Liver (tissue), 9 donors: ENCODE results near the gene CFAP410. TPM values are rescaled to one million over a fixed set of nuclear protein-coding genes. Genes with fewer than 3 reads are reported as not detected.

Source experiments
- DNase-seq: peaks from one replicate; pipeline ENCODE4 v3.0.0-alpha.2; 2017; ENCODE audit warnings: low spot score
- H3K27ac ChIP-seq, 2 donors: one replicate each; pipeline ENCODE4 v1.7.0; 2013; ENCODE audit warnings: inconsistent platforms in 2 of 2, low read length in 2 of 2, control low read depth in 1 of 2, low read depth in 1 of 2, mild to moderate bottlenecking in 1 of 2
- H3K27me3 ChIP-seq, 4 donors: one replicate each; pipeline versions ENCODE4 v1.6.1 to v1.7.0; 2013; ENCODE audit warnings: low read length in 3 of 4, inconsistent platforms in 1 of 4, mild to moderate bottlenecking in 1 of 4, moderate library complexity in 1 of 4; ENCODE audit not compliant: control insufficient read depth in 4 of 4, insufficient read depth in 4 of 4
- H3K36me3 ChIP-seq, 4 donors: one replicate each; pipeline versions ENCODE4 v1.6.1 to v1.7.0; 2013; ENCODE audit warnings: low read length in 3 of 4, mild to moderate bottlenecking in 3 of 4, low read depth in 1 of 4, moderate library complexity in 1 of 4; ENCODE audit not compliant: control insufficient read depth in 4 of 4, insufficient read depth in 3 of 4
- H3K4me1 ChIP-seq, 4 donors: one replicate each; pipeline versions ENCODE4 v1.6.1 to v1.7.0; 2013; ENCODE audit warnings: low read length in 3 of 4, mild to moderate bottlenecking in 3 of 4, moderate library complexity in 1 of 4; ENCODE audit not compliant: control insufficient read depth in 4 of 4, insufficient read depth in 4 of 4
- H3K4me3 ChIP-seq, 3 donors: one replicate each; pipeline versions ENCODE4 v1.6.1 to v1.7.0; 2013; ENCODE audit warnings: low read length in 3 of 3, control low read depth in 1 of 3, low read depth in 1 of 3, mild to moderate bottlenecking in 1 of 3
- H3K9ac ChIP-seq, 2 donors: one replicate each; pipeline ENCODE4 v1.7.0; 2013; ENCODE audit warnings: low read length in 2 of 2, mild to moderate bottlenecking in 2 of 2, moderate library complexity in 2 of 2, control low read depth in 1 of 2, low read depth in 1 of 2
- H3K9me3 ChIP-seq, 4 donors: one replicate each; pipeline versions ENCODE4 v1.6.1 to v1.7.0; 2013; ENCODE audit warnings: low read length in 3 of 4; ENCODE audit not compliant: control insufficient read depth in 4 of 4
- EGR1 ChIP-seq, 2 donors: IDR thresholded peaks; 2 replicates each; pipeline ENCODE4 v1.6.1; 2016 to 2018; ENCODE audit warnings: antibody characterized with exemption in 2 of 2, low read depth in 2 of 2
- FOXA1 ChIP-seq: IDR thresholded peaks from 2 replicates; pipeline ENCODE4 v1.6.1; 2016; ENCODE audit warnings: antibody characterized with exemption
- FOXA2 ChIP-seq: IDR thresholded peaks from 2 replicates; pipeline ENCODE4 v1.6.1; 2016; ENCODE audit warnings: antibody characterized with exemption
- GABPA ChIP-seq, 2 donors: IDR thresholded peaks in 1 of 2; conservative IDR thresholded peaks in 1 of 2; 2 replicates each; pipeline ENCODE4 v1.6.1; 2016; ENCODE audit warnings: antibody characterized with exemption in 2 of 2, mild to moderate bottlenecking in 1 of 2, moderate library complexity in 1 of 2
- HNF4A ChIP-seq, 2 donors: conservative IDR thresholded peaks; 2 replicates each; pipeline ENCODE4 v1.6.1; 2016; ENCODE audit warnings: antibody characterized with exemption in 2 of 2, mild to moderate bottlenecking in 2 of 2
- HNF4G ChIP-seq: IDR thresholded peaks from 2 replicates; pipeline ENCODE4 v1.6.1; 2016; ENCODE audit warnings: antibody characterized with exemption
- JUND ChIP-seq, 2 donors: IDR thresholded peaks; 2 replicates each; pipeline ENCODE4 v1.6.1; 2016; ENCODE audit warnings: antibody characterized with exemption in 2 of 2
- NR2F2 ChIP-seq: IDR thresholded peaks from 2 replicates; pipeline ENCODE4 v1.6.1; 2016; ENCODE audit warnings: antibody characterized with exemption
- RAD21 ChIP-seq, 2 donors: IDR thresholded peaks; 2 replicates each; pipeline ENCODE4 v1.6.1; 2016; ENCODE audit warnings: antibody characterized with exemption in 2 of 2, mild to moderate bottlenecking in 2 of 2
- RXRA ChIP-seq, 2 donors: IDR thresholded peaks; 2 replicates each; pipeline ENCODE4 v1.6.1; 2017 to 2018; ENCODE audit warnings: antibody characterized with exemption in 2 of 2, mild to moderate bottlenecking in 1 of 2
- TAF1 ChIP-seq: conservative IDR thresholded peaks from 2 replicates; pipeline ENCODE4 v1.6.1; 2016; ENCODE audit warnings: antibody characterized with exemption, mild to moderate bottlenecking
- YY1 ChIP-seq: IDR thresholded peaks from 2 replicates; pipeline ENCODE4 v1.6.1; 2016; ENCODE audit warnings: antibody characterized with exemption, mild to moderate bottlenecking
- WGBS: extraction: QIAGEN DNeasy Blood & Tissue Kit; methylation state at CpG from one replicate; pipeline ENCODE4 v1.1.7; 2013; 5-methylcytosine and 5-hydroxymethylcytosine counted together
- polyA plus RNA-seq, 2 donors: library from polyadenylated mRNA; stranded (reverse) in 1 of 2; unstranded in 1 of 2; fragments of 200-250 nt in 1 of 2; fragments of >200 nt in 1 of 2; fragmentation: Nextera tagmentation in 1 of 2; extraction: Ambion mirVana in 1 of 2; gene quantifications; one replicate each; pipeline versions ENCODE4 v1.2.1 to v1.2.3, GENCODE V29; 2013 to 2015
- total RNA-seq, 2 donors: library from RNA; depleted of rRNA; stranded (reverse); fragments of >200 nt; gene quantifications; one replicate each; pipeline ENCODE4 v1.2.3, GENCODE V29; 2014
- TF ChIP-seq, protein P1 (sequence below): IDR thresholded peaks from 2 replicates; pipeline ENCODE4 v1.6.1; 2016; ENCODE audit warnings: antibody characterized with exemption
- TF ChIP-seq, protein P2 (sequence below): fragments of 150-350 bp; IDR thresholded peaks from 2 replicates; pipeline ENCODE4 v1.5.1; 2017; ENCODE audit warnings: improper control_type of control experiment, low read depth, low read length; ENCODE audit not compliant: missing input control
- TF ChIP-seq, protein P3 (sequence below): IDR thresholded peaks from 2 replicates; pipeline ENCODE4 v1.6.1; 2016; ENCODE audit warnings: antibody characterized with exemption, mild to moderate bottlenecking
- TF ChIP-seq, protein P4 (sequence below): IDR thresholded peaks from 2 replicates; pipeline ENCODE4 v1.6.1; 2016; ENCODE audit warnings: antibody characterized with exemption
- TF ChIP-seq, protein P5 (sequence below): IDR thresholded peaks from 2 replicates; pipeline ENCODE4 v1.6.1; 2016; ENCODE audit warnings: antibody characterized with exemption
- donor health status: healthy.
- donor health status: healthy.
- donor health status: healthy.
- donor health status: healthy.
- donor health status: healthy.

The CFAP410 gene
- total and polyA plus RNA-seq, 4 donors: 7.9 to 16.3 (median 12.3) TPM

DNA sequence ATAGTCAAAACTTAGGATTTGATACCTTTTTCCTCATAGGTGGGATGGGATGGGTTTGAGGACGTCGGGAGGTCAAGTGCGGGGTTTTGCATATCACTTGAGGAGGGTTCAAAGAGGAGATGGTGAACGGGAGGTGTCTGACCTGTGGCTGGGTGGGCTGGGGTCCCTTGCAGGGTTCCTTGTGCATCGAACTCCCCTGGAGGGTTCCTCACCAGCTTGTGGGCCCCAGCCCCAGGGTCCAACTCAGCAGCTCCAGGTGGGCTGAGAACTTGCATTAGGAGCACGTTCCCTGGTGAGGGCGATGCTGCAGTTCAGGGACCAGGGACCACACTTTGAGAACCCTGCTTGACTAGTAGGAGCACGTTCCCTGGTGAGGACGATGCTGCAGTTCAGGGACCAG is 37.4 kb upstream of the CFAP410 start:
- no peak for DNase-seq
- no peak overlapping the region for H3K9ac ChIP-seq
- TF ChIP-seq GABPA (IDR thresholded peaks at IDR 0.05 in 1 of 2, conservative IDR thresholded peaks at IDR 0.05 in 1 of 2): no peak
- no peak overlapping the region for H3K4me3 ChIP-seq
- WGBS: 91% methylated on average over 9 of the region's 9 CpGs
- no peaks in the 10 kb centered on the region for H3K36me3 ChIP-seq
- H3K27me3 ChIP-seq: no peaks in the 10 kb centered on the region
- H3K27ac ChIP-seq: no peak overlapping the region
- no peaks in the 10 kb centered on the region for H3K9me3 ChIP-seq
- H3K4me1 ChIP-seq: peaks cover 0 to 2% (median 0%) of the 10 kb centered on the region in 4 donors

DNA sequence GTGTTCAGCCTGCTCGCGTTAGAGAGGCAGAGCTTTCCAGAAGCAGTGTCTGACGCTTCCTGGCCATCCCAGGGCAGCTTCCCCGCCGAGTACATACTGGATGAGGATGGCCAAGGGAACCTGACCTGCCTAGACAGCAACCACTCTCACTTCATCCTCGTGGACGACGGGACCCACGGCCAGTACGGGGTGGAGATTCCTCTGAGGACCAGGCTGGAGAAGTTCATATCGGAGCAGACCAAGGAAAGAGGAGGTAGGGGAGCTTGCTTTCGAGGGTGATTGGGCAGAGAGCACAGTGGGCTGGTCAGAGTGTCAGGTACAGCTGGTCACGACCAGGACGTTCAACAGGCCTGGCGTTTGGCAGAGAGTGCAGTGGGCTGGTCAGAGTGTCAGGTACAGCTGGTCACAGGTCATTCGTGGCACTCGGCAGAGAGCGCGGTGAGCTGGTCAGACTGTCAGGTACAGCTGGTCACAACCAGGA is 36.6 kb upstream of the CFAP410 start:
- H3K27ac ChIP-seq: peak overlapping the region in 1 of 2 donors; percentile 7
- WGBS: 87% methylated on average over 19 of the region's 19 CpGs
- DNase-seq: no peak

More for the DNA sequence above, 36.6 kb upstream of the CFAP410 start:
- Histone ChIP-seq H3K4me3 (no peak overlapping the region), H3K9me3 (no peaks in the 10 kb centered on the region), H3K4me1 (peaks cover 0 to 2% (median under 1%) of the 10 kb centered on the region in 4 donors), H3K36me3 (no peaks in the 10 kb centered on the region), H3K9ac (no peak overlapping the region), H3K27me3 (no peaks in the 10 kb centered on the region)
- TF ChIP-seq, protein P1, sequence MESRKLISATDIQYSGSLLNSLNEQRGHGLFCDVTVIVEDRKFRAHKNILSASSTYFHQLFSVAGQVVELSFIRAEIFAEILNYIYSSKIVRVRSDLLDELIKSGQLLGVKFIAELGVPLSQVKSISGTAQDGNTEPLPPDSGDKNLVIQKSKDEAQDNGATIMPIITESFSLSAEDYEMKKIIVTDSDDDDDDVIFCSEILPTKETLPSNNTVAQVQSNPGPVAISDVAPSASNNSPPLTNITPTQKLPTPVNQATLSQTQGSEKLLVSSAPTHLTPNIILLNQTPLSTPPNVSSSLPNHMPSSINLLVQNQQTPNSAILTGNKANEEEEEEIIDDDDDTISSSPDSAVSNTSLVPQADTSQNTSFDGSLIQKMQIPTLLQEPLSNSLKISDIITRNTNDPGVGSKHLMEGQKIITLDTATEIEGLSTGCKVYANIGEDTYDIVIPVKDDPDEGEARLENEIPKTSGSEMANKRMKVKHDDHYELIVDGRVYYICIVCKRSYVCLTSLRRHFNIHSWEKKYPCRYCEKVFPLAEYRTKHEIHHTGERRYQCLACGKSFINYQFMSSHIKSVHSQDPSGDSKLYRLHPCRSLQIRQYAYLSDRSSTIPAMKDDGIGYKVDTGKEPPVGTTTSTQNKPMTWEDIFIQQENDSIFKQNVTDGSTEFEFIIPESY: no peak
- no peak for TF ChIP-seq FOXA2
- TF ChIP-seq, protein P2, sequence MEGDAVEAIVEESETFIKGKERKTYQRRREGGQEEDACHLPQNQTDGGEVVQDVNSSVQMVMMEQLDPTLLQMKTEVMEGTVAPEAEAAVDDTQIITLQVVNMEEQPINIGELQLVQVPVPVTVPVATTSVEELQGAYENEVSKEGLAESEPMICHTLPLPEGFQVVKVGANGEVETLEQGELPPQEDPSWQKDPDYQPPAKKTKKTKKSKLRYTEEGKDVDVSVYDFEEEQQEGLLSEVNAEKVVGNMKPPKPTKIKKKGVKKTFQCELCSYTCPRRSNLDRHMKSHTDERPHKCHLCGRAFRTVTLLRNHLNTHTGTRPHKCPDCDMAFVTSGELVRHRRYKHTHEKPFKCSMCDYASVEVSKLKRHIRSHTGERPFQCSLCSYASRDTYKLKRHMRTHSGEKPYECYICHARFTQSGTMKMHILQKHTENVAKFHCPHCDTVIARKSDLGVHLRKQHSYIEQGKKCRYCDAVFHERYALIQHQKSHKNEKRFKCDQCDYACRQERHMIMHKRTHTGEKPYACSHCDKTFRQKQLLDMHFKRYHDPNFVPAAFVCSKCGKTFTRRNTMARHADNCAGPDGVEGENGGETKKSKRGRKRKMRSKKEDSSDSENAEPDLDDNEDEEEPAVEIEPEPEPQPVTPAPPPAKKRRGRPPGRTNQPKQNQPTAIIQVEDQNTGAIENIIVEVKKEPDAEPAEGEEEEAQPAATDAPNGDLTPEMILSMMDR: no peak
- TF ChIP-seq GABPA (IDR thresholded peaks at IDR 0.05 in 1 of 2, conservative IDR thresholded peaks at IDR 0.05 in 1 of 2): no peak
- TF ChIP-seq RXRA (IDR thresholded peaks at IDR 0.05): no peak
- no peak for TF ChIP-seq EGR1 (IDR thresholded peaks at IDR 0.05; ENCODE audit: low read depth in 2 of 2)
- TF ChIP-seq, protein P3, sequence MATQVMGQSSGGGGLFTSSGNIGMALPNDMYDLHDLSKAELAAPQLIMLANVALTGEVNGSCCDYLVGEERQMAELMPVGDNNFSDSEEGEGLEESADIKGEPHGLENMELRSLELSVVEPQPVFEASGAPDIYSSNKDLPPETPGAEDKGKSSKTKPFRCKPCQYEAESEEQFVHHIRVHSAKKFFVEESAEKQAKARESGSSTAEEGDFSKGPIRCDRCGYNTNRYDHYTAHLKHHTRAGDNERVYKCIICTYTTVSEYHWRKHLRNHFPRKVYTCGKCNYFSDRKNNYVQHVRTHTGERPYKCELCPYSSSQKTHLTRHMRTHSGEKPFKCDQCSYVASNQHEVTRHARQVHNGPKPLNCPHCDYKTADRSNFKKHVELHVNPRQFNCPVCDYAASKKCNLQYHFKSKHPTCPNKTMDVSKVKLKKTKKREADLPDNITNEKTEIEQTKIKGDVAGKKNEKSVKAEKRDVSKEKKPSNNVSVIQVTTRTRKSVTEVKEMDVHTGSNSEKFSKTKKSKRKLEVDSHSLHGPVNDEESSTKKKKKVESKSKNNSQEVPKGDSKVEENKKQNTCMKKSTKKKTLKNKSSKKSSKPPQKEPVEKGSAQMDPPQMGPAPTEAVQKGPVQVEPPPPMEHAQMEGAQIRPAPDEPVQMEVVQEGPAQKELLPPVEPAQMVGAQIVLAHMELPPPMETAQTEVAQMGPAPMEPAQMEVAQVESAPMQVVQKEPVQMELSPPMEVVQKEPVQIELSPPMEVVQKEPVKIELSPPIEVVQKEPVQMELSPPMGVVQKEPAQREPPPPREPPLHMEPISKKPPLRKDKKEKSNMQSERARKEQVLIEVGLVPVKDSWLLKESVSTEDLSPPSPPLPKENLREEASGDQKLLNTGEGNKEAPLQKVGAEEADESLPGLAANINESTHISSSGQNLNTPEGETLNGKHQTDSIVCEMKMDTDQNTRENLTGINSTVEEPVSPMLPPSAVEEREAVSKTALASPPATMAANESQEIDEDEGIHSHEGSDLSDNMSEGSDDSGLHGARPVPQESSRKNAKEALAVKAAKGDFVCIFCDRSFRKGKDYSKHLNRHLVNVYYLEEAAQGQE: no peak
- no peak for TF ChIP-seq HNF4G
- TF ChIP-seq, protein P4, sequence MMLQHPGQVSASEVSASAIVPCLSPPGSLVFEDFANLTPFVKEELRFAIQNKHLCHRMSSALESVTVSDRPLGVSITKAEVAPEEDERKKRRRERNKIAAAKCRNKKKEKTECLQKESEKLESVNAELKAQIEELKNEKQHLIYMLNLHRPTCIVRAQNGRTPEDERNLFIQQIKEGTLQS: no peak
- no peak for TF ChIP-seq FOXA1
- no peak for TF ChIP-seq JUND (IDR thresholded peaks at IDR 0.05)
- no peak for TF ChIP-seq RAD21 (IDR thresholded peaks at IDR 0.05)
- TF ChIP-seq HNF4A (conservative IDR thresholded peaks at IDR 0.05): no peak
- TF ChIP-seq, protein P5, sequence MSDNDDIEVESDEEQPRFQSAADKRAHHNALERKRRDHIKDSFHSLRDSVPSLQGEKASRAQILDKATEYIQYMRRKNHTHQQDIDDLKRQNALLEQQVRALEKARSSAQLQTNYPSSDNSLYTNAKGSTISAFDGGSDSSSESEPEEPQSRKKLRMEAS: no peak
- no peak for TF ChIP-seq TAF1
- no peak for TF ChIP-seq NR2F2
- no peak for TF ChIP-seq YY1
